Loucy (cell line): ENCODE measurements around the gene NELFCD.

Experiments used
- EZH2phosphoT487 ChIP-seq: fragments of 200-600 bp; IDR thresholded peaks from 2 replicates; pipeline ENCODE4 v1.6.1; 2018; ENCODE audit warnings: antibody characterized with exemption, mild to moderate bottlenecking, moderate library complexity, borderline replicate concordance
- TF ChIP-seq, protein P1 (sequence below): fragments of 200-600 bp; sonication (generic); conservative IDR thresholded peaks from 2 replicates; pipeline ENCODE4 v1.5.1; 2014; ENCODE audit warnings: mild to moderate bottlenecking, antibody characterized with exemption, low read length

DNA sequence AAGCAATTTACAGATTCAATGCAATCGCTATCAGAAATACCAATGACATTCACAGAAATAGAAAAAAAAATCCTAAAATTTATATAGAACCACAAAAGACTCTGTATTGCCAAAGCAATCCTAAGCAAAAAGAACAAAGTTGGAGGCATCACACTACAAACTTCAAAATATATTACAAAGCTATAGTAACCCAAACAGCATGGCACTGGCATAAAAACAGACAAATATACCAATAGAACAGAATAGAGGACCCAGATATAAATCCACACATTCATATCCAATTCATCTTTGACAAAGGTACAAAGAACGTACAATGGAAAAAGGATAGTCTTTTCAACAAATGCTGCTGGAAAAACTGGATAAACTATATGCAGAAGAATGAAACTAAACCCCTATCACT is 11.6 kb upstream of the NELFCD start:
- TF ChIP-seq, protein P1, sequence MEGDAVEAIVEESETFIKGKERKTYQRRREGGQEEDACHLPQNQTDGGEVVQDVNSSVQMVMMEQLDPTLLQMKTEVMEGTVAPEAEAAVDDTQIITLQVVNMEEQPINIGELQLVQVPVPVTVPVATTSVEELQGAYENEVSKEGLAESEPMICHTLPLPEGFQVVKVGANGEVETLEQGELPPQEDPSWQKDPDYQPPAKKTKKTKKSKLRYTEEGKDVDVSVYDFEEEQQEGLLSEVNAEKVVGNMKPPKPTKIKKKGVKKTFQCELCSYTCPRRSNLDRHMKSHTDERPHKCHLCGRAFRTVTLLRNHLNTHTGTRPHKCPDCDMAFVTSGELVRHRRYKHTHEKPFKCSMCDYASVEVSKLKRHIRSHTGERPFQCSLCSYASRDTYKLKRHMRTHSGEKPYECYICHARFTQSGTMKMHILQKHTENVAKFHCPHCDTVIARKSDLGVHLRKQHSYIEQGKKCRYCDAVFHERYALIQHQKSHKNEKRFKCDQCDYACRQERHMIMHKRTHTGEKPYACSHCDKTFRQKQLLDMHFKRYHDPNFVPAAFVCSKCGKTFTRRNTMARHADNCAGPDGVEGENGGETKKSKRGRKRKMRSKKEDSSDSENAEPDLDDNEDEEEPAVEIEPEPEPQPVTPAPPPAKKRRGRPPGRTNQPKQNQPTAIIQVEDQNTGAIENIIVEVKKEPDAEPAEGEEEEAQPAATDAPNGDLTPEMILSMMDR: no peak
- TF ChIP-seq EZH2phosphoT487: no peak
